ENCODE results near the gene CD72. TPM values are rescaled to one million over a fixed set of nuclear protein-coding genes. Genes with fewer than 3 reads are reported as not detected.
"Not testable (repeated sequence)": the region's sequence is repeated elsewhere in the genome, so short reads cannot be mapped to it uniquely, and the experiment has no call there.

CD72 gene
- total RNA-seq, 4 donors from 2014 or later = 1.2 to 5.6 (median 2.0) TPM

GRCh38 chr9:35646533-35647265 lies 28.5 kb upstream of the CD72 start:
- 0% methylated on average over 35 to 55 of the region's 58 CpGs for WGBS, 2 donors
- TF ChIP-seq POLR2A (IDR thresholded peaks at IDR 0.05) = peak in 1 of 2 donors; percentile 69
- peak in 1 of 3 donors; percentile 93 for TF ChIP-seq CTCF (IDR thresholded peaks at IDR 0.05)
- H3K4me3 ChIP-seq (ENCODE audit: low read depth, poor library complexity, severe bottlenecking) = peak overlapping the region; percentile 11
- peak; percentile 94 to 99 for DNase-seq (ENCODE audit: low spot score in 2 of 2)
- intact Hi-C loops (cut with DNase I; ENCODE audit: low total_unique reads) = loop anchor here (1.0 kb wide), 1 partner anchor 34 kb away; no protein-coding TSS in a partner anchor

GRCh38 chr9:35646153-35646532 lies 27.9 kb upstream of the CD72 start:
- intact Hi-C loops (cut with DNase I; ENCODE audit: low total_unique reads) = no loop called here
- 1 to 7% methylated on average over 11 of the region's 11 CpGs for WGBS, 2 donors

GRCh38 chr9:35645736-35646135 lies 27.5 kb upstream of the CD72 start:
- 32 to 47% methylated on average over 10 of the region's 10 CpGs for WGBS, 2 donors
- intact Hi-C loops (cut with DNase I; ENCODE audit: low total_unique reads) = not testable (repeated sequence)

More at GRCh38 chr9:35646153-35646532, 27.9 kb upstream of the CD72 start:
- H3K4me3 ChIP-seq (ENCODE audit: low read depth, poor library complexity, severe bottlenecking) = peak overlapping the region; percentile 11
- DNase-seq (ENCODE audit: low spot score in 2 of 2) = no peak
- TF ChIP-seq POLR2A (IDR thresholded peaks at IDR 0.05) = no peak
- no peak for TF ChIP-seq CTCF (IDR thresholded peaks at IDR 0.05)

GRCh38 chr9:35643046-35643445 lies 24.8 kb upstream of the CD72 start:
- no peak for TF ChIP-seq POLR2A (IDR thresholded peaks at IDR 0.05)
- no peak for TF ChIP-seq CTCF (IDR thresholded peaks at IDR 0.05)
- WGBS, 2 donors = 88 to 93% methylated on average over 12 of the region's 12 CpGs
- DNase-seq (ENCODE audit: low spot score in 2 of 2) = peak in 1 of 2 donors; percentile 59
- no peak overlapping the region for H3K4me3 ChIP-seq (ENCODE audit: low read depth, poor library complexity, severe bottlenecking)
- intact Hi-C loops (cut with DNase I; ENCODE audit: low total_unique reads) = no loop called here

More at GRCh38 chr9:35645736-35646135, 27.5 kb upstream of the CD72 start:
- H3K4me3 ChIP-seq (ENCODE audit: low read depth, poor library complexity, severe bottlenecking); DNase-seq (ENCODE audit: low spot score in 2 of 2): not testable (repeated sequence)

GRCh38 chr9:35641478-35641877 lies 23.3 kb upstream of the CD72 start:
- H3K4me3 ChIP-seq (ENCODE audit: low read depth, poor library complexity, severe bottlenecking); intact Hi-C loops (cut with DNase I; ENCODE audit: low total_unique reads); DNase-seq (ENCODE audit: low spot score in 2 of 2): not testable (repeated sequence)
- 91 to 92% methylated on average over 3 of the region's 3 CpGs for WGBS, 2 donors

GRCh38 chr9:35640431-35640830 lies 22.2 kb upstream of the CD72 start:
- 96 to 97% methylated on average over 15 of the region's 15 CpGs for WGBS, 2 donors
- intact Hi-C loops (cut with DNase I; ENCODE audit: low total_unique reads); H3K4me3 ChIP-seq (ENCODE audit: low read depth, poor library complexity, severe bottlenecking): not testable (repeated sequence)
- DNase-seq (ENCODE audit: low spot score in 2 of 2) = peak in 1 of 2 donors; percentile 50

GRCh38 chr9:35639631-35640030 lies 21.4 kb upstream of the CD72 start:
- no peak for DNase-seq (ENCODE audit: low spot score in 2 of 2)
- TF ChIP-seq CTCF (IDR thresholded peaks at IDR 0.05) = no peak
- no peak for TF ChIP-seq POLR2A (IDR thresholded peaks at IDR 0.05)
- intact Hi-C loops (cut with DNase I; ENCODE audit: low total_unique reads) = no loop called here
- no peak overlapping the region for H3K4me3 ChIP-seq (ENCODE audit: low read depth, poor library complexity, severe bottlenecking)
- WGBS, 2 donors = 82 to 86% methylated on average over 1 of the region's 1 CpG

- H3K4me3 ChIP-seq (ENCODE audit: low read depth, poor library complexity, severe bottlenecking); DNase-seq (ENCODE audit: low spot score in 2 of 2); intact Hi-C loops (cut with DNase I; ENCODE audit: low total_unique reads): not testable (repeated sequence)
- WGBS, 2 donors = 45 to 66% methylated on average over 1 of the region's 1 CpG
These were observed 21.0 kb upstream of the CD72 start for GRCh38 chr9:35639225-35639624.

- 75 to 81% methylated on average over 7 to 8 of the region's 8 CpGs for WGBS, 2 donors
- intact Hi-C loops (cut with DNase I; ENCODE audit: low total_unique reads); H3K4me3 ChIP-seq (ENCODE audit: low read depth, poor library complexity, severe bottlenecking): not testable (repeated sequence)
- peak in 1 of 2 donors; percentile 39 for DNase-seq (ENCODE audit: low spot score in 2 of 2)
These were observed 20.5 kb upstream of the CD72 start for GRCh38 chr9:35638751-35639150.

GRCh38 chr9:35637427-35637955 lies 19.3 kb upstream of the CD72 start:
- DNase-seq (ENCODE audit: low spot score in 2 of 2) = peak in 1 of 2 donors; percentile 70
- H3K4me3 ChIP-seq (ENCODE audit: low read depth, poor library complexity, severe bottlenecking); intact Hi-C loops (cut with DNase I; ENCODE audit: low total_unique reads): not testable (repeated sequence)
- WGBS, 2 donors = 91 to 97% methylated on average over 9 of the region's 9 CpGs

GRCh38 chr9:35636877-35637246 lies 18.6 kb upstream of the CD72 start:
- H3K4me3 ChIP-seq (ENCODE audit: low read depth, poor library complexity, severe bottlenecking); intact Hi-C loops (cut with DNase I; ENCODE audit: low total_unique reads); DNase-seq (ENCODE audit: low spot score in 2 of 2): not testable (repeated sequence)
- 80 to 97% methylated on average over 6 of the region's 6 CpGs for WGBS, 2 donors

Measured in lower leg skin (tissue), 4 donors.